Retinal pigment epithelial cell (primary cell): ENCODE results near the gene BBS5.

ENCODE experiments used
- DNase-seq: peaks from one replicate; pipeline ENCODE4 v3.0.0-alpha.2; 2010; ENCODE audit warnings: low read depth
- H3K4me3 ChIP-seq: 2 replicates; pipeline ENCODE4 v1.5.1; 2011; ENCODE audit warnings: mild to moderate bottlenecking, low read length, control low read depth, moderate library complexity
- TF ChIP-seq, protein P1 (sequence below): conservative IDR thresholded peaks from 2 replicates; pipeline ENCODE4 v1.5.1; 2011; ENCODE audit warnings: low read depth, low read length, control low read depth, inconsistent platforms

Gene BBS5

GRCh38 chr2:169486487-169486886 is 7.2 kb downstream of the BBS5 start:
- H3K4me3 ChIP-seq: no peak overlapping the region
- TF ChIP-seq, protein P1, sequence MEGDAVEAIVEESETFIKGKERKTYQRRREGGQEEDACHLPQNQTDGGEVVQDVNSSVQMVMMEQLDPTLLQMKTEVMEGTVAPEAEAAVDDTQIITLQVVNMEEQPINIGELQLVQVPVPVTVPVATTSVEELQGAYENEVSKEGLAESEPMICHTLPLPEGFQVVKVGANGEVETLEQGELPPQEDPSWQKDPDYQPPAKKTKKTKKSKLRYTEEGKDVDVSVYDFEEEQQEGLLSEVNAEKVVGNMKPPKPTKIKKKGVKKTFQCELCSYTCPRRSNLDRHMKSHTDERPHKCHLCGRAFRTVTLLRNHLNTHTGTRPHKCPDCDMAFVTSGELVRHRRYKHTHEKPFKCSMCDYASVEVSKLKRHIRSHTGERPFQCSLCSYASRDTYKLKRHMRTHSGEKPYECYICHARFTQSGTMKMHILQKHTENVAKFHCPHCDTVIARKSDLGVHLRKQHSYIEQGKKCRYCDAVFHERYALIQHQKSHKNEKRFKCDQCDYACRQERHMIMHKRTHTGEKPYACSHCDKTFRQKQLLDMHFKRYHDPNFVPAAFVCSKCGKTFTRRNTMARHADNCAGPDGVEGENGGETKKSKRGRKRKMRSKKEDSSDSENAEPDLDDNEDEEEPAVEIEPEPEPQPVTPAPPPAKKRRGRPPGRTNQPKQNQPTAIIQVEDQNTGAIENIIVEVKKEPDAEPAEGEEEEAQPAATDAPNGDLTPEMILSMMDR: no peak
- DNase-seq: no peak

DNA sequence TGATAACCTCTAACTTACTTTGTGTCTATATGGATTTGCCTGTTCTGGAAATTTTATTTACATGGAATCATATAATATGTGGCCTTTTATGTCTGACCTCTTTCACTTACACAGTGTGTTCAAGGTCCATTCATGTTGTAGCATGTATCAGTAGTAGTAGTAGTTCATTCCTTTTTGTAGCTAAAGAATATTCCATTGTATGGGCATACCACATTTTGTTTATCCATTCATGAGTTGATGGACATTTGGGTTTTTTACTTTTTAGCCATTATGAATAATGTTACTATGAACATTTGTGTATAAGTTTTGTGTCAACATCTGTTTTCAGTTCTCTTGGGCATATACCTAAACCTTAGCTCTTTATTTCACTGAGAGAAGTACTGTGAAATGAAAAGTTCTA is 11.5 kb downstream of the BBS5 start:
- TF ChIP-seq, protein P1: no peak
- DNase-seq: no peak

GRCh38 chr2:169491378-169491777 is 12.1 kb downstream of the BBS5 start:
- no peak overlapping the region for H3K4me3 ChIP-seq
- no peak for DNase-seq
- TF ChIP-seq, protein P1: no peak

More for the DNA sequence above, 11.5 kb downstream of the BBS5 start:
- H3K4me3 ChIP-seq: no peak overlapping the region

GRCh38 chr2:169493360-169493759 is 14.1 kb downstream of the BBS5 start:
- no peak for DNase-seq
- TF ChIP-seq, protein P1: no peak
- no peak overlapping the region for H3K4me3 ChIP-seq

GRCh38 chr2:169495310-169495928 is 16.1 kb downstream of the BBS5 start:
- no peak for DNase-seq
- H3K4me3 ChIP-seq: no peak overlapping the region
- TF ChIP-seq, protein P1: no peak

DNA sequence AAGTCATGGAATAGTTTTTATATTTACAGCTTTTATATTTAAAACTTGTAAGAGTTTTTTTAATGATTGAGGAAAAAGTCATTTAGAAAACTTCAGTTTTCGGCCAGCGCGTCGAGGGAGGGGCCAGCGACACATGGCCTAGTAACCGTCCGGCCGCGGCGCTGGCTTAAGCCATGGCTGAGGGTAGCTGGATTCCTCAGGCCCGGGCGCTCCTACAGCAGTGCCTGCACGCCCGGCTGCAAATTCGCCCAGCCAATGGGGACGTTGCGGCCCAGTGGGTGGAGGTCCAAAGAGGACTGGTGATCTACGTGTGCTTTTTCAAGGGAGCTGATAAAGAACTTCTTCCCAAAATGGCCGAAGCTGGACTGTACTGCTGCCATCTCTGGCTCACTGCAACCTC is 25.4 kb downstream of the BBS5 start:
- DNase-seq: no peak
- TF ChIP-seq, protein P1: no peak
- no peak overlapping the region for H3K4me3 ChIP-seq

DNA sequence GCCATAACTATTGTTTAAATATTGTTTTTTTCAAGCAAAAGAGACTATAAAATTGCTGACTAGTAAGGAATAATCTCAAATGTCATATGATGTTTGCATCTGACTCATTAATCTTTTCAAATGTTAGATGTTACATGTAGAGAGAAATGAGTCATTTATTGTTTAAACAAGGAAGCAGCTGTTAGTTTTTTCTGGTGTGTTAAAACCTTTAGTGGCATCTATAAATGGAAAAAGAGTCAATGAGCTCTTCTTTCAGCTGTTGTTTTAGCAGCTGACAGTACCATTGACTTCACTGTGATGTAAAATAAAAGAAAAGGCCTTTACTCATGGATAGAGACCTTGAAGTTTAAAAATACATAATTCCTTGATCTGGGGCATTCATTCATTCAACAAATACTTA is 28.4 kb downstream of the BBS5 start:
- no peak overlapping the region for H3K4me3 ChIP-seq
- TF ChIP-seq, protein P1: no peak
- peak; percentile 44 for DNase-seq
